Gastrocnemius medialis (tissue), 4 donors: ENCODE measurements around the gene RBM18. TPM values are rescaled to one million over a fixed set of nuclear protein-coding genes. Genes with fewer than 3 reads are reported as not detected.

ENCODE experiments used
- ATAC-seq, 2 donors: fragments of 150-250 bp; one replicate each; pipeline ENCODE4 v1.9.1; 2016
- DNase-seq, 2 donors: peaks; one replicate each; pipeline ENCODE4 v3.0.0-alpha.2; 2019
- H3K27ac ChIP-seq, 4 donors: fragments of 200-600 bp; sonication (generic); 1 replicate in 1 of 4; 2 replicates in 3 of 4; pipeline ENCODE4 v1.5.1; 2016 to 2018; ENCODE audit warnings: mild to moderate bottlenecking in 2 of 4, moderate library complexity in 1 of 4
- H3K27me3 ChIP-seq, 3 donors: fragments of 200-600 bp; sonication (generic) in 2 of 3; 1 replicate in 1 of 3; 2 replicates in 2 of 3; pipeline versions ENCODE4 v1.5.1 to v1.6.0; 2016 to 2019; ENCODE audit warnings: mild to moderate bottlenecking in 1 of 3, moderate library complexity in 1 of 3
- H3K36me3 ChIP-seq, 2 donors: fragments of 200-600 bp; sonication (generic) in 1 of 2; one replicate each; pipeline ENCODE4 v1.5.1; 2017 to 2018
- H3K4me1 ChIP-seq, 2 donors: fragments of 200-600 bp; sonication (generic) in 1 of 2; one replicate each; pipeline ENCODE4 v1.5.1; 2016 to 2017; ENCODE audit warnings: mild to moderate bottlenecking in 2 of 2
- H3K4me3 ChIP-seq, 4 donors: fragments of 200-600 bp; sonication (generic) in 3 of 4; 1 replicate in 1 of 4; 2 replicates in 3 of 4; pipeline ENCODE4 v1.5.1; 2016 to 2019; ENCODE audit warnings: mild to moderate bottlenecking in 2 of 4
- H3K9me3 ChIP-seq, 3 donors: fragments of 200-600 bp; sonication (generic) in 2 of 3; 1 replicate in 1 of 3; 2 replicates in 2 of 3; pipeline ENCODE4 v1.5.1; 2016 to 2019
- POLR2A ChIP-seq, 2 donors: fragments of 450-650 bp; IDR thresholded peaks; one replicate each; pipeline ENCODE4 v1.6.1; 2017; ENCODE audit warnings: antibody characterized with exemption in 2 of 2, mild to moderate bottlenecking in 2 of 2, moderate library complexity in 2 of 2
- in situ Hi-C, 4 donors: fragments of 200-750 bp; cut with MboI; loops; one replicate each; pipeline versions ENCODE4 v1.15.0 to v1.8.0; 2017; ENCODE audit warnings: low sequenced_read_pairs in 4 of 4
- intact Hi-C: fragments of 100-400 bp; cut with DNase I; formaldehyde crosslinking; loops from one replicate; pipeline ENCODE4 v1.15.1; 2023; ENCODE audit warnings: low total_unique reads
- total RNA-seq, 4 donors: library from RNA; depleted of rRNA; stranded (reverse); fragments of >200 nt; gene quantifications; one replicate each; pipeline versions ENCODE4 v1.1.0 to v1.2.3, GENCODE V29; 2016
- TF ChIP-seq, protein P1 (sequence below), 5 experiments: fragments of 450-650 bp in 3 of 5; fragments of 200-600 bp in 2 of 5; sonication (generic) in 2 of 5; IDR thresholded peaks in 4 of 5; conservative IDR thresholded peaks in 1 of 5; 1 replicate in 4 of 5; 2 replicates in 1 of 5; pipeline ENCODE4 v1.5.1; 2016 to 2019; ENCODE audit warnings: antibody characterized with exemption in 5 of 5, mild to moderate bottlenecking in 3 of 5, moderate library complexity in 3 of 5

Gene RBM18
- total RNA-seq, 4 donors from 2014 or later, result 10.6 to 26.6 (median 21.8) TPM

DNA sequence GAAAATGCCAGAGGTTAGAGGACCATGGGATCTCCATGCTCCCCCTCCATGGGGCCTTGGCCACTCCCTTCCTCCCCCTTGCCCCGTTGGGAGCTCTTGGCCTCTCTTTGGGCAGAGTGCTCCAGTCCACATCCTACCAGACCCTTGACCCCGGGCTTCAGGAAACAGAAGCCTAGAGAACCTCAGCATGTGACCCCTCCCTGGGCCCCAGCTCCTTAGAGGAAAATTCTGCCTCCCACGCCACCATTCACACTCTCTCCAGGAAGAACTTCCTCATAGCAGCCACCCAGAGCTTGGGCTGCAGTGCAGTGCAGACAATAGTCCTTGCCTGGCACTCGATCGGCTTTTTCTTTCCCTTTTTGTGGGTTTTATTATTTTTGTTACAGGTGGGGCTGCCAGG lies 41.8 kb downstream of the RBM18 start:
- DNase-seq (no peak), ATAC-seq (no peak)
- Histone ChIP-seq H3K4me1 (peaks cover 23 to 27% of the 10 kb centered on the region in 2 donors), H3K9me3 (no peaks in the 10 kb centered on the region), H3K27me3 (peaks cover 73 to 85% (median 81%) of the 10 kb centered on the region in 3 donors), H3K4me3 (no peak overlapping the region), H3K36me3 (no peaks in the 10 kb centered on the region), H3K27ac (no peak overlapping the region)
- in situ Hi-C loops (no loop called here), intact Hi-C loops (no loop called here)
- TF ChIP-seq, protein P1, sequence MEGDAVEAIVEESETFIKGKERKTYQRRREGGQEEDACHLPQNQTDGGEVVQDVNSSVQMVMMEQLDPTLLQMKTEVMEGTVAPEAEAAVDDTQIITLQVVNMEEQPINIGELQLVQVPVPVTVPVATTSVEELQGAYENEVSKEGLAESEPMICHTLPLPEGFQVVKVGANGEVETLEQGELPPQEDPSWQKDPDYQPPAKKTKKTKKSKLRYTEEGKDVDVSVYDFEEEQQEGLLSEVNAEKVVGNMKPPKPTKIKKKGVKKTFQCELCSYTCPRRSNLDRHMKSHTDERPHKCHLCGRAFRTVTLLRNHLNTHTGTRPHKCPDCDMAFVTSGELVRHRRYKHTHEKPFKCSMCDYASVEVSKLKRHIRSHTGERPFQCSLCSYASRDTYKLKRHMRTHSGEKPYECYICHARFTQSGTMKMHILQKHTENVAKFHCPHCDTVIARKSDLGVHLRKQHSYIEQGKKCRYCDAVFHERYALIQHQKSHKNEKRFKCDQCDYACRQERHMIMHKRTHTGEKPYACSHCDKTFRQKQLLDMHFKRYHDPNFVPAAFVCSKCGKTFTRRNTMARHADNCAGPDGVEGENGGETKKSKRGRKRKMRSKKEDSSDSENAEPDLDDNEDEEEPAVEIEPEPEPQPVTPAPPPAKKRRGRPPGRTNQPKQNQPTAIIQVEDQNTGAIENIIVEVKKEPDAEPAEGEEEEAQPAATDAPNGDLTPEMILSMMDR (IDR thresholded peaks at IDR 0.05 in 4 of 5, conservative IDR thresholded peaks at IDR 0.05 in 1 of 5), result no peak
- no peak for TF ChIP-seq POLR2A (IDR thresholded peaks at IDR 0.05)

DNA sequence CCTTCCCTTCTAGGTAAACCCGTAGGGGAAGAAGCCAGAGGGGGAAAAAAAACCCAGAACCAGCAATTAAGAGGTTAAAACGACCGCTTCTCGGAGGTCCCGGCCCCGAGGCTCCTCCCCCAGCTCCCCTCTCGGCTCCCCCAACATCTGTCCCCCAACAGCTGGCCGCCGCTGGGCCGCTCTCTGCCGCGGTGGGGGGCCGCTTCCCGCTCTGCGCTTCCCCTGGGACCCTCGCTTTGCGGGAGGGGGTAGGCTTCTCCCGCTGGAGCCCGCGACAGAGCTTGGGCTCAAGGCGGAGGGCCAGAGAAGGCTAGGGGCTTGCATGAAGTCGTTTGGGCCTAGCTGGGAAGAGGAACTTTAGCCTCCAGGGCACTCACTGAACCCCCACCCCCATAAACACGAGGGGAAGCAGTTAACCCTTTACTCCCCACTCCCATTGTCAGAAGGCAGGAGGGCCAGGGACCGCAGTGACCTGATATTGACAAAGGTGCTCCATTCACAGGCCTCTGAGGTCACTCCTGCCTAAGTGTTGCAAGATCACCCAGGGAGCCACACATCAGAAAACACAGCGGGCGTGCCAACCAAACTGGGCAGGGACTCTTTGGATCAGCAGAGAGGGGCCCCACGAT lies 43.3 kb downstream of the RBM18 start:
- intact Hi-C loops (no loop called here), in situ Hi-C loops (no loop called here)
- ATAC-seq (no peak), DNase-seq (no peak)
- TF ChIP-seq POLR2A (IDR thresholded peaks at IDR 0.05), result no peak
- H3K4me1 ChIP-seq, result peaks cover 18 to 23% of the 10 kb centered on the region in 2 donors
- H3K27me3 ChIP-seq, result peaks cover 73 to 85% (median 81%) of the 10 kb centered on the region in 3 donors
- no peak overlapping the region for H3K4me3 ChIP-seq
- no peaks in the 10 kb centered on the region for H3K36me3 ChIP-seq
- no peaks in the 10 kb centered on the region for H3K9me3 ChIP-seq
- no peak overlapping the region for H3K27ac ChIP-seq

DNA sequence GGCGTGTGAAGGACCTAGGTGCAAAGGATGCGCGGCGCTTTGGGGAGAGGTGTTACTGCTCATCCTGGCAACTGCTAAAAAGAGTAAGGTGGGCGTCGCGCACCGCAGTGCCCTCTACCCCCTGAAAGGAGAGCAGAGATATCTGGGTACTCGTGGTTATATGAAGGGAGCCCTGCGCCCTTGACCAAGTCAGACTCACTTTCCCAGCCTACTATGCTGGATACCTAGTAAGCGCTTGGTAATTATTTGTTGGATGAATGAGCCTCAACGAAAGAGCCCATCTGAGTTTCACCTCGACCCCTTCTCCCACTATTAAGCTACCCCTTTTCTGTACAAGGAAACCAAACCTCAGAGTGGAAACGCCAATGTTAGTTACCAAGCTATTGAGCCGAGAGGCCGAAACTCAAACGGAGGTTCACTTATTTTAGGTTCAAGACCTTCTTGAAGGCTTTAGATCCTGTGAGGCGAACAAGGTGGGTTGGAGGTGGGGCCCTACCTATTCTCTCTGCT lies 43.9 kb downstream of the RBM18 start:
- Histone ChIP-seq H3K4me3 (peak overlapping the region in 1 of 4 donors; percentile 69), H3K36me3 (no peaks in the 10 kb centered on the region), H3K27me3 (peaks cover 73 to 83% (median 81%) of the 10 kb centered on the region in 3 donors), H3K27ac (no peak overlapping the region), H3K9me3 (no peaks in the 10 kb centered on the region), H3K4me1 (peaks cover 18 to 23% of the 10 kb centered on the region in 2 donors)
- no peak for ATAC-seq
- in situ Hi-C loops (no loop called here), intact Hi-C loops (no loop called here)
- no peak for DNase-seq
- no peak for TF ChIP-seq POLR2A (IDR thresholded peaks at IDR 0.05)
- TF ChIP-seq, protein P1 (IDR thresholded peaks at IDR 0.05 in 4 of 5, conservative IDR thresholded peaks at IDR 0.05 in 1 of 5), result no peak

DNA sequence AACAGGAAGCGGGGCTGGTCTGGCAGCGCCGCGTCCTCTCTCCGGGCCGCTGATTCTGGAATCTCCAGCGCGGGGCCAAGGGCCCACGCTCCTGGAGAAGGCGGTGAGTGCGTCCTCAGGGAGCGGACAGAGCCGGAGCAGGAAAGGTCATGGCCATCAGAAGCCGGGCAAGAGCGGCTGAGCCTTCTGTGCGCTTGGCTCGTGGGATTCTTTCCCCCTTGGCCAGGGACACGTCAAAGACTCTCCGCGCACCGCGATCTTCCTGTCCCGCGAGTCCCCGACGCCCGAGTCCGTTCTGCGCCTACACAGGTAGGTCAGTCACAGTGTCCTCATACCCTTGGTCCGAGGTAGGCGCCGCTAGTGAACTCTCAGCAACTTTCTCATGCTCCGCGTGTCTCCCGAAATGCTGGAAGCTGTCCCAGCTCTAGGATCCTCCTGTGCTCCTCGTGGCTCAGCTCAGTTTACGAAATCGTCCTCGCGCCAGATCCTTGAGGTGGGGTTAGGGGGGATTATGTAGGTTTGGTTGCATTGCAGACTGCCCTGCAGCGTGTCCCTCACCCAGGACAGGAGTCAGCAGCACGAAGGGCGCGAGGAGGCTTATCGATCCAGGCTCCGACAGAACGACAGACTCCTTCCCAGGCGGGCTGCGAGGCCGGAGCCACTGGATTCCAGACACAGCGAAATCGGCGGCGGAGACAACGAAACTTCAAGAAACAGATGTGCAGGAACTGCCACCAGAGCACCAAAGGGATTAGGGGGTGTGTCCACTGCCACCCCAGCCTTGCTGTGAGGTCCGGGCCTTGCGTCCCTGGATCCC lies 44.6 kb downstream of the RBM18 start:
- H3K9me3 ChIP-seq, result no peaks in the 10 kb centered on the region
- H3K36me3 ChIP-seq, result no peaks in the 10 kb centered on the region
- peaks cover 18 to 23% of the 10 kb centered on the region in 2 donors for H3K4me1 ChIP-seq
- H3K27ac ChIP-seq, result no peak overlapping the region
- in situ Hi-C loops (no loop called here), intact Hi-C loops (loop anchor here (10.0 kb wide), 1 partner anchor 95 kb away; no protein-coding TSS in a partner anchor)
- TF ChIP-seq, protein P1 (IDR thresholded peaks at IDR 0.05 in 4 of 5, conservative IDR thresholded peaks at IDR 0.05 in 1 of 5), result no peak
- no peak for TF ChIP-seq POLR2A (IDR thresholded peaks at IDR 0.05)
- ATAC-seq (peak; percentile 26 to 35), DNase-seq (no peak)
- H3K27me3 ChIP-seq, result peaks cover 73 to 83% (median 81%) of the 10 kb centered on the region in 3 donors
- H3K4me3 ChIP-seq, result peak overlapping the region; percentile 43 to 69 (median 51)
